Measurements from ENCODE around the gene SLIT3.

The SLIT3 gene

DNA sequence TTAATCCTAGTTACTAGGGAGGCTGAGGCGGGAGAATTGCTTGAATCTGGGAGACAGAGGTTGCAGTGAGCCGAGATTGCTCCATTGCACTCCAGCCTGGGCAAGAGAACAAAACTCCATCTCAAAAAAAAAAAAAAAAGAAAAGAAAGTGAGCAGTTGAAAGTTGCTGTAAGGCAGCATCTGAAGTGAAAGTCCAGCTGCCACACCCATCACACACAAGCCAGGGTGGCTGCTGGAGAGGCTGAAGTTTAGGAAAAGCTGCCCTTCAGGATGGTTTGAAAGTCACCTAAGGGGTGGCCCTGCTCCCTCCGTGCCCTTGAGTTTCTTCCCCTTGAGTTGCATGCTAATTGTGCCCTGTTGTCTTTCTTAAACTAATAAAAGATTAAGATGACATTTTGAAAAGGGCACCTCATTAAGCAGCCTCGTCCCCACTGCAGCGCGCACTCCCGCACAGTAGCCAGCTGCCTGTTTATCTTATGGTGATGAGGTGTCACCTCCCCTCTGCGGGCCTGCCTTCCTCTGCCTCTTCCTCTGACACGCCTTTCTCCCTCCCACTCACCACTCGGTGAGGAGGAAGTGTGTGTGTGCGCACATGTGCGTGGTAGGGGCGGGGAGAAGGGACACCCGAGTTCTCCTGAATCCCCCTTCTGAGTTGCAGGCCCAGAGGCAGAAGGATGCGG lies 617.6 kb downstream of the SLIT3 start:
- Histone ChIP-seq H3K4me1 (ENCODE audit: insufficient read depth, low read length) (peaks cover 3% of the 10 kb centered on the region; the same call in 1 of the 2 replicates), H3K9ac (ENCODE audit: low read depth, low read length) (no peak overlapping the region), H3K36me3 (ENCODE audit: insufficient read depth, low read depth, low read length) (no peaks in the 10 kb centered on the region), H3K27me3 (ENCODE audit: insufficient read depth, low read length) (no peaks in the 10 kb centered on the region), H3K9me3 (ENCODE audit: insufficient read depth, low read depth, low read length) (no peaks in the 10 kb centered on the region), H3K4me3 (ENCODE audit: low read length) (no peak overlapping the region), H3K27ac (ENCODE audit: low read length) (no peak overlapping the region)

DNA sequence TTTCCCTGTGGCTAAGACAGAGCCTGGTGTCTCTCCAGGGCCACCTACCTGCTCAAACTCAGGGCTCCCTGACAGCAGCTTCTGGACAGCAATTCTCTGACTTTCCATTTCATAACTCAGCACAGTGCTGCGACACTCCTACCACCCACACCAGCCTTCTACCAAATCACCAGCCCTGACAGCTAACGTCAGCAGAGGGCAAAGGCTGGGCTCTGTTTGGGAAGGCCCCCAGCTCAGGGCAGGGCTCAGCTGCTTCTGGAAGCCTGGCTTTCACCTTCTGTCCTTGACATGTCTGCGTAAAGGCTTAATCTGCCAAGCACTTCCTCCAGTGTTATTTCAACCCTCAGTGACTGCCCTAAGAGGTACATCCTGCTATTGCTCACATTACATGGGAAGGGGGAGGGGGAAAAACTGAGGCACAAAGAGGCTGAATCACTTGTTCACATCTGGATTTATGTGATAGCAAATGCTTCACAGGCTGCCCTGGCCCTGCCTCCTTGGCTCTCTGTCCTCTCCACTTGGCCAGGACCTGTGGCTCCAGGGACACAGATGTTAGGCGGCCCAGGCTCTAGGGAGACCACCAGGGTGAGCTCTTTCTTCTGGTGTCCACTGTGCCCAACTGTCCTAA lies 619.3 kb downstream of the SLIT3 start:
- Histone ChIP-seq H3K4me1 (ENCODE audit: insufficient read depth, low read length) (peaks cover 3% of the 10 kb centered on the region; the same call in 1 of the 2 replicates), H3K27me3 (ENCODE audit: insufficient read depth, low read length) (no peaks in the 10 kb centered on the region), H3K9me3 (ENCODE audit: insufficient read depth, low read depth, low read length) (no peaks in the 10 kb centered on the region), H3K36me3 (ENCODE audit: insufficient read depth, low read depth, low read length) (no peaks in the 10 kb centered on the region), H3K9ac (ENCODE audit: low read depth, low read length) (no peak overlapping the region), H3K4me3 (ENCODE audit: low read length) (no peak overlapping the region), H3K27ac (ENCODE audit: low read length) (no peak overlapping the region)

- H3K27ac ChIP-seq (ENCODE audit: low read length), result no peak overlapping the region
- H3K4me1 ChIP-seq (ENCODE audit: insufficient read depth, low read length), result peaks cover 3% of the 10 kb centered on the region; the same call in 1 of the 2 replicates
- H3K9me3 ChIP-seq (ENCODE audit: insufficient read depth, low read depth, low read length), result no peaks in the 10 kb centered on the region
- no peaks in the 10 kb centered on the region for H3K36me3 ChIP-seq (ENCODE audit: insufficient read depth, low read depth, low read length)
- H3K27me3 ChIP-seq (ENCODE audit: insufficient read depth, low read length), result no peaks in the 10 kb centered on the region
- H3K4me3 ChIP-seq (ENCODE audit: low read length), result no peak overlapping the region
- H3K9ac ChIP-seq (ENCODE audit: low read depth, low read length), result no peak overlapping the region
Observed at GRCh38 chr5:168680395-168680794, 620.5 kb downstream of the SLIT3 start.

- Histone ChIP-seq H3K27ac (ENCODE audit: low read length) (no peak overlapping the region), H3K9ac (ENCODE audit: low read depth, low read length) (no peak overlapping the region), H3K4me1 (ENCODE audit: insufficient read depth, low read length) (peaks cover 3% of the 10 kb centered on the region; the same call in 1 of the 2 replicates), H3K36me3 (ENCODE audit: insufficient read depth, low read depth, low read length) (no peaks in the 10 kb centered on the region), H3K27me3 (ENCODE audit: insufficient read depth, low read length) (no peaks in the 10 kb centered on the region), H3K9me3 (ENCODE audit: insufficient read depth, low read depth, low read length) (no peaks in the 10 kb centered on the region), H3K4me3 (ENCODE audit: low read length) (no peak overlapping the region)
Observed at GRCh38 chr5:168679515-168679920, 621.4 kb downstream of the SLIT3 start.

DNA sequence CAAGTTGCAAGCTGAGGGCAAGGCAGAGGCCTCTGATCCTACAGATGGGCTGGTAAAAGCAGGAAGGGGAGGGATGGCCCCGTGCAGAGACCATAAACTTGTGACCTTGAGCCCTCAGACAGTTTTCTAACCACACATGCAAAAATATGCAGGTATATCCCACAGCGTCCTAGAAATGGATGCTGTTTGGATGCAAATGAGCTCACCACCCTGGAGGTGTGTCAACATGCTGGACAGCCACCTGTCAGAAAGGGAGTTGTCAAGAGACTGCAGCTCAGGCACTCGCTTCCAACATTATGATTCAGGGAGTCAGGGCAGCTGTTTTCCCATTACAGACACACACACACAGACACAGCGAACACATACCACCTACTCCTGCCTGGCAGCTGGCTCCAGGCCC lies 624.4 kb downstream of the SLIT3 start:
- peaks cover 3% of the 10 kb centered on the region; the same call in 1 of the 2 replicates for H3K4me1 ChIP-seq (ENCODE audit: insufficient read depth, low read length)
- H3K27ac ChIP-seq (ENCODE audit: low read length), result no peak overlapping the region
- no peak overlapping the region for H3K9ac ChIP-seq (ENCODE audit: low read depth, low read length)
- no peaks in the 10 kb centered on the region for H3K27me3 ChIP-seq (ENCODE audit: insufficient read depth, low read length)
- H3K36me3 ChIP-seq (ENCODE audit: insufficient read depth, low read depth, low read length), result no peaks in the 10 kb centered on the region
- H3K9me3 ChIP-seq (ENCODE audit: insufficient read depth, low read depth, low read length), result no peaks in the 10 kb centered on the region
- no peak overlapping the region for H3K4me3 ChIP-seq (ENCODE audit: low read length)

DNA sequence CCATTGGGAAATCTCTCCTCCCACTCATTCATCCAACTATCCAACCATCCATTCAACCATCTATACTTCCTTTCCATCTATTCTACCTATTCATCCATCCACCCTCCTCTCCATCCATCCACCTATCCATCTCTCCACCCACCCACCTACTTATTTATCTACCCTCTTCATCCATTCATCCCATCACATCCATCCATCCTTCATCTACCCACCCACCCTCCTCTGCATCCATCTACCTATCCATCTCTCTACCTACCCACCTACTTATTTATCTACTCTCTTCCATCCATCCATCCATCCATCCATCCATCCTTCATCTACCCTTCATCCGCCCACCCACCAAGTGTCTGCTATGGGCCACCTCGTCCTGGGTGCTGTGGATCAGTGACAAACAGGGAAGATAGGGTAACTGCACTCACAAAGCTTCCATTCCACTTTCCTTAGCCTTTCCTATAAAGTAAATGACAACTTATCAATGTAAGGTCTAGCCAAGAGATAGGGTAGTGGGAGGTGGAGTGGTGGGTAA lies 625.0 kb downstream of the SLIT3 start:
- no peaks in the 10 kb centered on the region for H3K9me3 ChIP-seq (ENCODE audit: insufficient read depth, low read depth, low read length)
- peaks cover 3% of the 10 kb centered on the region; the same call in 1 of the 2 replicates for H3K4me1 ChIP-seq (ENCODE audit: insufficient read depth, low read length)
- H3K4me3 ChIP-seq (ENCODE audit: low read length), result no peak overlapping the region
- H3K9ac ChIP-seq (ENCODE audit: low read depth, low read length), result no peak overlapping the region
- H3K36me3 ChIP-seq (ENCODE audit: insufficient read depth, low read depth, low read length), result no peaks in the 10 kb centered on the region
- H3K27me3 ChIP-seq (ENCODE audit: insufficient read depth, low read length), result no peaks in the 10 kb centered on the region
- no peak overlapping the region for H3K27ac ChIP-seq (ENCODE audit: low read length)

- Histone ChIP-seq H3K4me1 (ENCODE audit: insufficient read depth, low read length) (peaks cover 3% of the 10 kb centered on the region; the same call in 1 of the 2 replicates), H3K27me3 (ENCODE audit: insufficient read depth, low read length) (no peaks in the 10 kb centered on the region), H3K9me3 (ENCODE audit: insufficient read depth, low read depth, low read length) (no peaks in the 10 kb centered on the region), H3K27ac (ENCODE audit: low read length) (no peak overlapping the region), H3K4me3 (ENCODE audit: low read length) (no peak overlapping the region), H3K36me3 (ENCODE audit: insufficient read depth, low read depth, low read length) (no peaks in the 10 kb centered on the region), H3K9ac (ENCODE audit: low read depth, low read length) (no peak overlapping the region)
Observed at GRCh38 chr5:168674893-168675482, 626.0 kb downstream of the SLIT3 start.

DNA sequence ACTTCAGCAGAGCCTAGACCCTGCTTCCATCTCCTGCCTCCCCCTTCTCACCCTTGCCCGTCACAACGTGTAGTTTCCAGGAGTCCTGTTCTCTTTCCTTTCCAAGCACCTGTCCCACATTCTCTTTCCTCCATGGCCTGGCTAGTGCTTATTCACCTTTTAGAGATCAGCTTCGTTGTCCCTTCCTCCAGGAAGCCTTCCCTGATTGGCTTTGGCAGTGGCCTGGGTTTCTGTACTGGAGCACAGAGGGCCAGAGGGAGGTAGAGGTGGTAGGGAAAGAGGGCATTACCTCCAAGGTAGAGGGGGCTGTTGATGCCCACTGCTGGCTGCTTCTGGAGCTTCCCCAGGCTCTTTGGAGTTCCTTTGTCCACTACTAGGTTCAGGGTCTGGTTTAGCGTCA lies 628.1 kb downstream of the SLIT3 start:
- H3K27me3 ChIP-seq (ENCODE audit: insufficient read depth, low read length), result no peaks in the 10 kb centered on the region
- no peak overlapping the region for H3K27ac ChIP-seq (ENCODE audit: low read length)
- no peaks in the 10 kb centered on the region for H3K4me1 ChIP-seq (ENCODE audit: insufficient read depth, low read length)
- H3K9me3 ChIP-seq (ENCODE audit: insufficient read depth, low read depth, low read length), result no peaks in the 10 kb centered on the region
- H3K4me3 ChIP-seq (ENCODE audit: low read length), result no peak overlapping the region
- no peaks in the 10 kb centered on the region for H3K36me3 ChIP-seq (ENCODE audit: insufficient read depth, low read depth, low read length)
- H3K9ac ChIP-seq (ENCODE audit: low read depth, low read length), result no peak overlapping the region

DNA sequence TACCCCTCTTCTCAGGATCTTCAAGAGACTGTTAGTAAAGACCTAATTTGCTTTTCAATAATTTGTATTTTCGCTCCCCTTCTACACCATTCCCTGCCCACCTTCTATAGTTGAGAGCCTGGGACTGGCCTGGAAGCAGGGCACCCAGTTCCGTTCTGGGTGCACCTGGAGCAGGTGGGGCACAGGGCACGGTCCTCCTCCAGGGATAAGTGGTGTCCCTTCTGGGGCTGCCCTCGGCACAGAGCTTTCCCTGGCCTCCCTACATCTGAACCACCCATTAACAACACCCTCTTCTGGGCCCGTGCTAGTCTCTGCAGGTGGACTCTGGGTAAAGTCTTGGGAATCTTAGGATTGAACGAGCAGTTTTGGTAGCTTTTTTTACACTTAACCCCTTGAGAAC lies 628.9 kb downstream of the SLIT3 start:
- Histone ChIP-seq H3K9me3 (ENCODE audit: insufficient read depth, low read depth, low read length) (no peaks in the 10 kb centered on the region), H3K36me3 (ENCODE audit: insufficient read depth, low read depth, low read length) (no peaks in the 10 kb centered on the region)

DNA sequence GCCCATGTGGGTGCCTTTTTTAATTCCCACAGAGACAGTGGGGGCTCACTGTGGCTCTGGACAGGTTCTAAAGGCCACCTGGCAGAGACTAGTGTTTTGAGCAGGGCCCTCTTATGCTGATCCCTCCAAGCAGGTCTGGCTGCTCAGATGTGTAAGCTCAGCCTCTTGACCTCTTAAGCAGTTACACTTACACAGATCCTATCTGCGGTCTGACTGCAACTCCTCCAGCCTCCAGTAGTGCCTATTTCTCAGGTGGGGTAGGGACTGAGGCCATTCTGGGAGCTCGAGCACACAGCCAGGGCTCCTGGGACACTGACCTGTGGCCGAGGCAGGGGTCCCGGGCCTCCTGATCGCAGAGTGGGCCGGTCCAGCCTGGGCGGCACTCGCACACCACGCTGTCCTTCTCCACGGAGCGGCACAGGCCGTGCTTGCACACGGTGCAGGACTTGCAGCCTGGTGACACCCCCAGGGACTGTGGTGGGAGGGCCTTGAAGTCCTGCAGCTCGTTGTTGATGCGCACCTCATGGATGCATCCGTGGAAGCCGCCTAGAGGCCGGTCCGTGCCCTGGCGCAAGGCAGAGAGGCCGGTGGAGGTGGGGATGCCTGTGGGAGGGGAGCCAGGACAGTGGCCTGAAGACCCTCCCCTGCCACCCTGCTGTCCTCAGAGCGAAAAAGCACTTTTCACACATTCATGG lies 629.9 kb downstream of the SLIT3 start:
- Histone ChIP-seq H3K9ac (ENCODE audit: low read depth, low read length) (no peak overlapping the region), H3K27me3 (ENCODE audit: insufficient read depth, low read length) (no peaks in the 10 kb centered on the region), H3K9me3 (ENCODE audit: insufficient read depth, low read depth, low read length) (no peaks in the 10 kb centered on the region), H3K27ac (ENCODE audit: low read length) (no peak overlapping the region), H3K36me3 (ENCODE audit: insufficient read depth, low read depth, low read length) (no peaks in the 10 kb centered on the region), H3K4me3 (ENCODE audit: low read length) (no peak overlapping the region), H3K4me1 (ENCODE audit: insufficient read depth, low read length) (no peaks in the 10 kb centered on the region)

More for the DNA sequence above, 628.9 kb downstream of the SLIT3 start:
- H3K27ac ChIP-seq (ENCODE audit: low read length), result no peak overlapping the region
- H3K4me3 ChIP-seq (ENCODE audit: low read length), result no peak overlapping the region
- H3K27me3 ChIP-seq (ENCODE audit: insufficient read depth, low read length), result no peaks in the 10 kb centered on the region
- no peak overlapping the region for H3K9ac ChIP-seq (ENCODE audit: low read depth, low read length)
- no peaks in the 10 kb centered on the region for H3K4me1 ChIP-seq (ENCODE audit: insufficient read depth, low read length)

DNA sequence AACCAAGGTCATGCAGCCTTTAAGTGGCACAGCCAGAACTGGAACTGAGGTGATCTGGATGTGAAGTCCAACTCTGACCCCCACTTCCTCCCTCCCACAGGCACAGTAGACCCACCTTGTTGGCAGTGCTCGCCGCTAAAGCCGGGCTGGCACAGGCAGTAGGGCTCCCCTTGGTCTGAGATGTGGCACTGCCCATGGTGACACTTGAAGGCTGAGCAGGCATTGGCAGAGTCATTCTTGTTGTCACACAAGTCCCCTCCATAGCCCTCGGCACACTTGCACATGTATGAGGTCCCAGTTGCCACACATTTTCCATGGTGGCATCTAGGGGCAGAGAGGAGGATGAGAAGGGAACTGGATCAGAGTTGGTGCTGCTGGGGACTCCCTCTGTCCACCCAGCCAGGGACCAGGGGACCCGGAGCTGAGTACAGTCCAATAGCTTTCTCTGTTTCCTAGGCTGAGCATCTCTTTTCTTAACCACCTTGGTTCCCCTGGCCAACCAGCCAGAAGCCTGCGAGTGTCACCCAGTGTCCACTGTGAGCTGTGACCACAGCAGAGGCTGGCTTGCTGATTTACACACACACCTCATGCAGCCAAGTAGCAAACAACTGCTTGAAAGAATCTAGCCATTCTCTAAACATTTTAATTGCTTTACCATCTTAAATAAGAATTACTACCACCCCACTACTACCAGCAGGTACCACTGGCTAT lies 631.1 kb downstream of the SLIT3 start:
- H3K4me3 ChIP-seq (ENCODE audit: low read length), result no peak overlapping the region
- H3K9me3 ChIP-seq (ENCODE audit: insufficient read depth, low read depth, low read length), result no peaks in the 10 kb centered on the region
- no peaks in the 10 kb centered on the region for H3K4me1 ChIP-seq (ENCODE audit: insufficient read depth, low read length)
- no peak overlapping the region for H3K27ac ChIP-seq (ENCODE audit: low read length)
- no peaks in the 10 kb centered on the region for H3K27me3 ChIP-seq (ENCODE audit: insufficient read depth, low read length)
- H3K9ac ChIP-seq (ENCODE audit: low read depth, low read length), result no peak overlapping the region
- no peaks in the 10 kb centered on the region for H3K36me3 ChIP-seq (ENCODE audit: insufficient read depth, low read depth, low read length)

Measured in iPS-20b (cell line).